Endometrium (tissue), 2 donors: ENCODE measurements around the gene SLC25A43.

Experiments used
- FAIRE-seq: peaks from 2 replicates; lab custom pipeline; 2012; peaks lifted over from hg19 to GRCh38; lab: Jason Lieb, UNC
- donor health status: control.
- donor health status: control.

Gene SLC25A43

GRCh38 chrX:119500061-119500800, 101.1 kb downstream of the SLC25A43 start:
- FAIRE-seq: no peak

GRCh38 chrX:119501511-119502148, 102.5 kb downstream of the SLC25A43 start:
- no peak for FAIRE-seq

GRCh38 chrX:119502727-119503483, 103.8 kb downstream of the SLC25A43 start:
- no peak for FAIRE-seq

- no peak for FAIRE-seq
Observed at GRCh38 chrX:119503484-119503861, 104.3 kb downstream of the SLC25A43 start.
